WI38 (cell line): ENCODE measurements around the gene BORCS5.

Source experiments
- H3K4me3 ChIP-seq: 2 replicates; pipeline ENCODE4 v1.5.1; 2011; ENCODE audit warnings: low read depth, mild to moderate bottlenecking, control low read depth, low read length
- TF ChIP-seq, protein P1 (sequence below): IDR thresholded peaks from 2 replicates; pipeline ENCODE4 v1.5.1; 2012; ENCODE audit warnings: low read depth, mild to moderate bottlenecking, control low read depth, low read length

The BORCS5 gene

DNA sequence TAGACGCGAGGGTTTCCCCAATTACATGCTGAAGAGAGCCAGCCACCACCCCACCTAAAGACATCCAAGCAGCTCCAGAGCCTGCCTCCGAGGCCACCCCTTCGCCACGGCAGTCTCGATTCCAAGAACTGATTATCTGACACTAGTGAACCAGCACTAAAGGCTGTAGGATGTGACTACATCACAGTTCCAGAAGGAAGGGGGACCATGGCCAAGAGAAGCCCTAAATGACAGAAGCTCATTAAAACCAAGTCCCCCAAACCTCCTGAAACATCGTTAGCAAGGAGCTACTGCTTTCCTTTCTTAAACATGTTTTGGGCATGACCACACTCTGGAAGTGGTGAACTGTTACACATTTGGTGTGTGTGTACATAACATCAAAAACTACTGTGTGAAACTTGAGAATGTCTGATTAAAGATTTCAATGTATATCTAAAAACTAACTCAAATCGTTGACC, 117.6 kb downstream of the BORCS5 start:
- H3K4me3 ChIP-seq, result no peak overlapping the region
- TF ChIP-seq, protein P1, sequence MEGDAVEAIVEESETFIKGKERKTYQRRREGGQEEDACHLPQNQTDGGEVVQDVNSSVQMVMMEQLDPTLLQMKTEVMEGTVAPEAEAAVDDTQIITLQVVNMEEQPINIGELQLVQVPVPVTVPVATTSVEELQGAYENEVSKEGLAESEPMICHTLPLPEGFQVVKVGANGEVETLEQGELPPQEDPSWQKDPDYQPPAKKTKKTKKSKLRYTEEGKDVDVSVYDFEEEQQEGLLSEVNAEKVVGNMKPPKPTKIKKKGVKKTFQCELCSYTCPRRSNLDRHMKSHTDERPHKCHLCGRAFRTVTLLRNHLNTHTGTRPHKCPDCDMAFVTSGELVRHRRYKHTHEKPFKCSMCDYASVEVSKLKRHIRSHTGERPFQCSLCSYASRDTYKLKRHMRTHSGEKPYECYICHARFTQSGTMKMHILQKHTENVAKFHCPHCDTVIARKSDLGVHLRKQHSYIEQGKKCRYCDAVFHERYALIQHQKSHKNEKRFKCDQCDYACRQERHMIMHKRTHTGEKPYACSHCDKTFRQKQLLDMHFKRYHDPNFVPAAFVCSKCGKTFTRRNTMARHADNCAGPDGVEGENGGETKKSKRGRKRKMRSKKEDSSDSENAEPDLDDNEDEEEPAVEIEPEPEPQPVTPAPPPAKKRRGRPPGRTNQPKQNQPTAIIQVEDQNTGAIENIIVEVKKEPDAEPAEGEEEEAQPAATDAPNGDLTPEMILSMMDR, result no peak

DNA sequence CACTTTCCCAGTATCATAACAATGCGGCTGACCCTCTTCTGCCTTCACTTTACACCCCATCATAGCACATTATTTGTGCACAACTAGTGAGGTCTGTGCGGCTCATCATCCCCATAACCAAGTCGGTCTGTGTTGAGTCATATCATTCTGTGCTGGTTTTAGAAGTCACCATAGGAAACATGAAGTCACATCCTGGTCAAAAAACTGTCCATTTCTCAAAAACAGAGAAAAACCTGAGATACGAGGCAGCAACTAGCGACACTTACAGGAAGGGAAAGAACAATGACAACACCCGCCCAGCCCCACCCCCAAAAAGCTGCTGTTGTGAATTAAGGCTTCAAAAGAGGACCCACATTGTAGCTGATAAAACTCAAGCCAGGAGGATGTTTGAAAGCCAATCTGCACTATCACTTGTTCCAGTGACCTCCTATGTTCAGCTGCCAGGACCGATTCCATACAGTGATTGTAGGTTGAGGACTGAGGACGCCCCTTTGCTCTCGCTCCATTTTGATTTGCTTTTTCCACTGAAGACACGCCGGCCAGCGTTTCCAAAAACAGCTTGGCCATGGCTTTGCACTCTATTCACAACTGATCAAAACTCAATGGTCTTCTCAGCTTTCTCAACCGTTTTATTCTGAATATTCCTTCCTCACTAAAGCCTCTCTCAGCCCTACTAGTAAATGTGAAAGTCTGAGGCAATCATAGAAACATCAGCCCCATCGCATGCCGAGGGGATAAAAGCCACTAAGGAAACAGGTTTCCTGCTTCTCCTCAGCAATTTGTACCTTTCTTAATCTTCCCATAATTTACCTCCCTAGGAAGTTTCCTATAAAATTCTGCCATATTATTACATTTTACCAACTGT, 118.3 kb downstream of the BORCS5 start:
- TF ChIP-seq, protein P1, result no peak
- H3K4me3 ChIP-seq, result no peak overlapping the region

DNA sequence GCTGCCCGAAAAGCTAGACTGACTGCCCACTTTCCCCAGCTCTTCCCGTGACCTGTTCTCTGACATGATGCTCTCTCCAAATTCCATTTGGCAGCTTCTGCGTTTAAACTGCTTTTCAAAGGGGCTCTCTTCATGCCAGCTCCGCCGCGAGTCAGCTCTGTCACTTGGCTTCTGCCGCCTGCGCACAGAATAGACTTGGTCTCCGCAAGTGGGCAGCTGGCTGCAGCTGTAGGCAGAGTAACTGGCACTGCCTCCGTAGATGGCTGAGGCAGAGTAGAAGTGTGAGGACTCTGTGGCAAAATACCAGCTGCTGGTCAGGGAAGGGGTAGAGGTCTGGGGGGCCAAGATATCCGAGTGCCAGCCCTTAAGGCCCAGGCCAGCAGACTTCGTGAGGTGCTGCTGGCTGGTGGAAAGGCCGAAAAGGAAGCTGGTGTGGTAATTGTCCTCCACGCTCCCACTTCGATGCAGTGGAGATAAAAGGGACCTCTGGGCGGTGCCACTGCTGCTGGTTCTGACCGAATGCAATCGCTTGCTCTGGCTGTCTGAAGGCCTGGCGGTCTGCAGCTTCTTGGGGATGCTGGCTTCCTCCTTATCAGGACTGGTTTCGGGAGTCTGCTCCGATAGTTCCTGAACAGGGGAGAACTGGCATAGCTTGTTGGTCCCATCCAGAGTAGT, 120.1 kb downstream of the BORCS5 start:
- no peak overlapping the region for H3K4me3 ChIP-seq
- TF ChIP-seq, protein P1, result no peak

DNA sequence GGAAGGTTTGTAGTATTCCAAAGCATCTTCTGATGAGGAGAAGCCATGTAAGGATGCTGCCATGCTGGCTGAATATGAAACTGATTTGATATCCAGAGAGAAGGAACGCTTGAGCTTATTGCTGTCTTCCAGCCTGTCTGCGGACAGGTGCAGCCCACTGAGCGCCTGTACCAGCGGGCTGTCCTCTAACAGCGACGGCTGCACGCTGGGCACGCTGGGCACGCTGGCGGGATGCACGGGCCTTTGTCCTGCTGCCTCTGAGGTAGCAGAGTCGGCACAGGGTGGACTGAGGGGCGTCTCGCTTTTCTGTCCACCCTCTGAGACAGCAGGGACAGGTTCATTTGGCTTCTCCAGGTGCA, 120.6 kb downstream of the BORCS5 start:
- TF ChIP-seq, protein P1, result no peak

DNA sequence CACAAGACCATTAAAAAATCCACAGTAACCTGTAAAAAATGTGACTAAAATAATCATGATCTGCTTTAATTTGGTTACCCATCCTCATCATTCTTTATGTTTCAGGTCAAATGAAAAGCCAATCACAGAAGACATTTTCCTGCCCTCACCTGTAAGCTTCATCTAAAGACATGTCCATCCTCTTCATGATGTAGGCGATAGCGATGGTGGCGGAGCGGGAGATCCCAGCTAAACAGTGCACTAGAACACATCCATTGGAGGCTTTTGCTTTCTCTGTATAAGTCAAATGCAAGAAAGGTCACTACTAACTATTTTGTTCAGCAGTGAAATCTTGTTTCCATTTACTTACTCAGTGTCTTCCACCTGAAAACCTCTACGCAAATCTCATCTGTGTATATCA, 123.2 kb downstream of the BORCS5 start:
- H3K4me3 ChIP-seq, result no peak overlapping the region
- TF ChIP-seq, protein P1, result no peak

More for the DNA sequence above, 120.6 kb downstream of the BORCS5 start:
- no peak overlapping the region for H3K4me3 ChIP-seq

DNA sequence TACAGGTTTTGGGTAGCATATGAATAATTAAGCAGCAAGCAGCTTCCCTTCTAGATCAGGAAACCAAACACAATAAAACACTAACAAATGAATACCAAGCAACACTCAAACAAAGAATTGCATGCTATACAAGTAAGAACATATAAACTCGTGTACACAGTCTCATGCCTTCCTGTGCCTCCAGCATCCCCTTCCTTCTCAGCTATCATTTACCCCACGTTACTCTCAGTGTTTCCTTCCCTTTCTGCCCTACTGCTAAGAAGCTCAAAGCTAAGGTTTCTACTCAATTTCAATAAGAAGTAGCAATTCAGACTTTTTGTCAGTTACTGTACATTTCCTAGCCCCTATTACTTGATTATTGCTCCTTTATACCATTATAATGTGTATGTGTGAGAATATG, 124.8 kb downstream of the BORCS5 start:
- no peak overlapping the region for H3K4me3 ChIP-seq
- TF ChIP-seq, protein P1, result no peak
